SHP77 (cell line): ENCODE results near the gene MSLN.

Experiments
- DNase-seq, 2 experiments: peaks; one replicate each; lab custom pipeline; 2025; lab: John Stamatoyannopoulos, UW

The MSLN gene

DNA sequence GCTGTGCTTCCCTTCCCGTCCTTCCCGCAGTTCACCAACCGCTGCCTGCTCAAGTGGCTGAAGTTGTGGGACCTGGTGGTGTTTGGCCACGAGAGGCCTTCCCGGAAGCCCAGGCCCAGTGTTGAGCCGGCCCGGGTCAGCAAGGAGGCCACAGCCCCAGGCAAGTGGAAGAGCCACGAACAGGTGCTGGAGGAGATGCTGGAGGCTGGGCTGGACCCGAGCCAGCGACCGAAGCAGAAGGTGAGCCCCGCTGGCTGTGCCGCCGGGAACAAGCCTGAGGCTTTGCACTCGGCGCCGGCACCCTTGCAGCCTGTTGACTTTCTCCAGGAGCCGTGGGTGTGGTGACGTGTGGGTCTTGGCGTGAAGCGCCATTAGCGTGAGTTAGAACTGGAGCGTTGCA lies 30.6 kb downstream of the MSLN start:
- no peak for DNase-seq

DNA sequence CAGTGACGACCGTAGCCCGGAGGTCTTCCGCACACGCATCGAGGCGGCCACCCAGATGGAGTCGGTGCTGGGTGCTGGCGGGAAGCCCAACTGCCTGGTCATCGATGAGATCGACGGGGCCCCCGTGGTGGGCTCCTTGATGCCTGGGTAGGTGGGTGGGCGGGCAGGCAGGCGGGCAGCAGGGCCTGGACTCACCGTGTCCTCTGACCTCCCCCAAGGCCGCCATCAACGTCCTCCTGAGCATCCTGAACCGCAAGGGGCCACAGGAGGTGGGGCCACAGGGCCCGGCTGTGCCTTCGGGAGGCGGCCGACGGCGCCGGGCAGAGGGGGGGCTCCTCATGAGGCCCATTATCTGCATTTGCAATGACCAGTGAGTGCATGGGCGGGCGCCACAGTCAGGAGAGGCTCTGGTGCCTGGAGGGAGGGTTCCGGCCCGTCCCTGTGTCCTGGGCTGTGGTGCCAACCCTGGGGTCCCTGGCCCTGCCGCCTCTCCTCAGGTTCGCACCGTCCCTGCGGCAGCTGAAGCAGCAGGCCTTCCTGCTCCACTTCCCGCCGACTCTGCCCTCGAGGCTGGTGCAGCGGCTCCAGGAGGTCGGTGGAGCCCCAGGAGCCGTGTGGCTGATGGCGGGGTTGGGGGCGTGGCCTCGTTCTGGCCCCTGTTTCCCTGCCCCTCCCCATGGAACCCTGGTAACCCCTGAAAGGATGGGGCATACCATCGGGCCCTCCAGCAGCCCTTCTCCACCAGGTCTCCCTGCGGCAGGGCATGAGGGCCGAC lies 31.9 kb downstream of the MSLN start:
- DNase-seq = no peak

DNA sequence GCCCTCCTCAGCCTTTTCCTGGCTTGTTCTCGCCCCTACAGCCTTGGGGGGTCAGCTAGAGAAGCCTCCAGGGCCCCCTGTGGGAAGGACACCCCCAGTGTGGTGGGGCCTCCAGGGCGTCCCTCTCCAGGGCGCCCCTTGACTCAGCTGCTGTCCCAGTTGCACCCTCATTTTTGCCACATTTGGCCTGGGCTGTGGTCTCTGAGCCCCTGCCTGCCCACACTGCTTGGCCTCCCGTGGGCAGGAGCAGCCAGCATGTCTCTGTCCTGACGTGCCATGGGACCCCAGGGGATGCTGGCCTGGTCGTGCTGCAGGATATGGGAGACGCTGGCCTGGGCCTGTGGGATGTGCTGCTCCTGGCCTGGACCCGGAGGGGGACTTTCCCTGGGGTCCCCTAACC lies 32.9 kb downstream of the MSLN start:
- DNase-seq = no peak

DNA sequence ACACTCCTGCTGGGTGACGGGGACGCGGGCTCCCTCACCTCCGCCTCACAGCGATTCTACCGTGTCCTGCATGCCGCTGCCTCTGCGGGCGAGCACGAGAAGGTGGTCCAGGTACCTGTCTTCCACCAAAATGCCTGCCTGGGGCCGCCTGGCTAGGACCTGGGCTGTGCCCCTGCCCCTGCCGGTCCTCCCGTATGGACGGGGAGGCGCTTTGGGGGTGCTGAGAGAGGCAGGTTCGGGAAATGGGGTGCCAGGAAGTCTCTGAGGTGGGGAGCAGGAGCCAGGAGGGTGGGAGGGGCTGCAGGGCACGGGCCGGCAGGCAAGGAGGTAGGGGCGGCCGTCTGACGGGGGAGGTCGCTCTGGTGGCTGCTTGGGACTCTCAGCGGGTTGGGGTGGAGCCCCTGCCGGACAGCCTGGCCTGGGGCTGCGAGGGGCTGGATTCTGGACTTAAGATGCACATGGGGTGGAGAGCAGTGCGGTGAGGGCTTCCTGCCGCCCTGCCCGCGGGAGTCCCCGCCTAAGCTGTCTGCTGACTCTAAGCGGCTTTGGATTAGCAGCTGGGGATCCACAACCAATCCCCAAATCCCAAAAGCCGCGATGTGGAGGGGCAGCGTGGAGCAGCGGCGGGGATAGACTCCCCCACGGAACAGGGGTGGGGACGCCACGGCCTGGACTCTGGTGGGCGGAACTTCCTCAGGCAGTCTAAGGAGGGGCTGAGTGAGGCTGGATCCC lies 33.7 kb downstream of the MSLN start:
- DNase-seq = no peak

DNA sequence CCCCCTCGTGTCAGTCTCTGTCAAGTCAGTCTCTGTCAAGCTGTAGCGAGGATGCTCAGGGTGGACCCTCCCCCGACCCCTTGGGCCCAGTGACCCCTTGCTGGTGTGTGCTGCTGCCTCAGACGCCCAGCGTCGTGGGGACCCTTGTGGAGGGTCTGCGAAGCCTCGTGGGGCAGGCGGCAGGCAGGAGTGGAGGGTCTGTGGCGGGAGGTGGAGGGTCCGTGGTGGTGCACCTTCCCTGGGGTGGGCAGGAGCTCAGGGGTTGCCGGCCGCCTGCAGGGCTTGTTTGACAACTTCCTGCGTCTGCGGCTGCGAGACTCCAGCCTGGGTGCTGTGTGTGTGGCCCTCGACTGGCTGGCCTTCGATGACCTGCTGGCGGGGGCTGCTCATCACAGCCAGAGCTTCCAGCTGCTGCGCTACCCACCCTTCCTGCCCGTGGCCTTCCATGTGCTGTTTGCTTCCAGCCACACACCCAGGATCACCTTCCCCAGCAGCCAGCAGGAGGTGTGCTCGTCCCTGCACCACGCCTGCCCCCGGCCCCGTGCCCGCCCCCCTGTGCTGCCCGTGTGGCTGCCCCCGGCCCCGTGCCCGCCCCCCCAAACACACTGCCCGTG lies 34.4 kb downstream of the MSLN start:
- no peak for DNase-seq

DNA sequence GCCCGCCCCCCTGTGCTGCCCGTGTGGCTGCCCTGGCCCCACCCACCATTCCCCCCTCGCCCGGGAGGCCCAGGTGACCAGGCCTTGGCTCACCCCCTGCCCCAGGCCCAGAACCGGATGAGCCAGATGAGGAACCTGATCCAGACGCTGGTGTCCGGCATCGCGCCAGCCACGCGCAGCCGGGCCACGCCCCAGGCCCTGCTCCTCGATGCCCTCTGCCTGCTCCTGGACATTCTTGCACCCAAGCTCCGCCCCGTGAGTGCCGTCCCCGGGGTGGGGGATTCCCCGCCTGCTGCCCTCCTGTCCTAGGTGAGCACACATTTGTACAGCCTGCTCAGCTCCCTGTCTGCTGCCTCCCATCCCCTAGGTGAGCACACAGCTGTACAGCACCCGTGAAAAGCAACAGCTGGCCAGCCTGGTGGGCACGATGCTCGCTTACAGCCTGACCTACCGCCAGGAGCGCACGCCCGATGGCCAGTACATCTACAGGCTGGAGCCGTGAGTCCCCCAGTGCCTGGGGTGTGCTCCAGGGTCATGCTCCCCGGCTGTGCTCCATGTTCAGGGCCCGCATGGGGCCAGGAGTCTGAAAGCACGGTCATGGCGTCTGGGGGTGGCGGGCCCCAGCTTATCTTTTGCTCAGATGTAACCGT lies 35.2 kb downstream of the MSLN start:
- no peak for DNase-seq

DNA sequence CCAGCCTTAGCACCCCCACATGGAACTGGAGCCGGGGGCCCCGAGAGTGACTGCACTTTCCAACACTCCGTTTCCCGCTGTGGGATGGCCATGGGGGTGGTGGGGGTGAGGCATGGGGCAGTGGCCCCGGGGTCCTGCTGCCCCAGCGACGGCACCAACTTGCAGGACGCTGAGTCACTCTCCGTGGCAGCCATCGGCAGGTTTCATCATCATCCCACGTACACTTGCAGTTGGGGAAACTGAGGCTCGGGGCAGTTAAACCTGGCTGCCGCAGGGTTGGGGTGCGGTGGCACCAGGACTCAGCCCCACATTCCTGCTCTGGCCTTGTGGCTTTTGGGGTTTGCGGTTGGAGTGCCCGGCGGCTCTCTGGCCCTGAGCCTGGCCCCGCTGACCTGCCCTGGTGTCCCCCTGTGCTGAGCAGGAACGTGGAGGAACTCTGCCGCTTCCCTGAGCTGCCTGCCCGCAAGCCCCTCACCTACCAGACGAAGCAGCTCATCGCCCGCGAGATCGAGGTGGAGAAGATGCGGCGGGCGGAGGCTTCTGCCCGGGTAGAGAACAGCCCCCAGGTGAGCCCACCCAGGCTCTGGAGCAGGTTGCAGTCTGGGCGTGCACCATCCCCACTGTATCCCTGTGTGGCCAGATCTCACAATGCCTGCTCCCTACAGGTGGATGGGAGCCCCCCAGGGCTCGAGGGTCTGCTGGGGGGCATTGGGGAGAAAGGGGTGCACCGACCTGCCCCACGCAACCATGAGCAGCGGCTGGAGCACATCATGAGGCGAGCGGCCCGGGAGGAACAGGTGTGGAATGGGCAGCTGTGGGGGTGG lies 36.0 kb downstream of the MSLN start:
- no peak for DNase-seq

DNA sequence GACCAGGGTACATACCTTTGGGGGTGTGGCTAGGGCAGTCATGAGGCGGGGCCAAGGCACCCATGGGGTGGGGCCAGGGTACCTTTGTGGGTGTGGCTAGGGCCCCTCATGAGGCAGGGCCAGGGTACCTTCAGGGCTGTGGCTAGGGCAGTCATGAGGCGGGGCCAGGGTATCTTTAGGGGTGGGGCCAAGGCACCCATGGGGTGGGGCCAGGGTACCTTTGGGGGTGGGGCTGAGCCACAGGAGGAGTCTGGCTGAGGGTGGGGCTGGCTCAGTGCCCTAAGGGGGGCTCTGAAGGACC lies 36.5 kb downstream of the MSLN start:
- no peak for DNase-seq

DNA sequence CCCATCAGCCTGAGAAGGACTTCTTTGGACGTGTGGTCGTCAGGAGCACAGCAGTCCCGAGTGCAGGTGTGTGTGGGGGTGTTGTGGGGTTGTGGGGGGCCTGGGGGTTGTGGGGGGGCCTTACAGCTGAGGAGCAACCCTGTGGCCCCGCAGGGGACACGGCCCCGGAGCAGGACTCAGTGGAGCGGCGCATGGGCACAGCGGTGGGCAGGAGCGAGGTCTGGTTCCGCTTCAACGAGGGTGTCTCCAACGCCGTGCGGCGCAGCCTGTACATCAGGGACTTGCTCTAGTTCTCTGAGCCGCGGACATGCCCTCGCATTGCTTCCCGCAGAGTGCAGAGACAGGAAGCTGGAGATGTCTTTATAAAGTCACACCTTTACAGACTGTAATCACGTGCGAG lies 37.2 kb downstream of the MSLN start:
- no peak for DNase-seq

DNA sequence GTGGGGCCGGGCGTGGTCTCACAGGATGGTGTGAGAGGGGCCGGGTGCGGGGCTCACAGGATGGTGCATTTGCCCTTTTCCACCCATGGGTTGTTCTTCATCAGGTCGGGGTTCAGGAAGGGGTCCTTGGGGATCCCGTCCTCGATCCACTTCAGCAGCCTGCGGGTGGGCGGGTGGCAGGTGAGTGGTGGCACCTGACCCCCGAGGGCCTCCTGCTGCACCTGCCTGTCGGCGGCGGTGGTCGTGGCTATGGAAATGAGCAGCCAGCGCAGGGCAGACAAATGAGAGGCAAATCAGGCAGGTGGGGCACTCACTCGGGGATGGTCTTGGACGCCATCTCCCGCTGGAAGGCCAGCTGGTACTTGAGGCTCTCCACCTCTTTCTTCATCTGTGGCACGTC lies 38.1 kb downstream of the MSLN start:
- no peak for DNase-seq

DNA sequence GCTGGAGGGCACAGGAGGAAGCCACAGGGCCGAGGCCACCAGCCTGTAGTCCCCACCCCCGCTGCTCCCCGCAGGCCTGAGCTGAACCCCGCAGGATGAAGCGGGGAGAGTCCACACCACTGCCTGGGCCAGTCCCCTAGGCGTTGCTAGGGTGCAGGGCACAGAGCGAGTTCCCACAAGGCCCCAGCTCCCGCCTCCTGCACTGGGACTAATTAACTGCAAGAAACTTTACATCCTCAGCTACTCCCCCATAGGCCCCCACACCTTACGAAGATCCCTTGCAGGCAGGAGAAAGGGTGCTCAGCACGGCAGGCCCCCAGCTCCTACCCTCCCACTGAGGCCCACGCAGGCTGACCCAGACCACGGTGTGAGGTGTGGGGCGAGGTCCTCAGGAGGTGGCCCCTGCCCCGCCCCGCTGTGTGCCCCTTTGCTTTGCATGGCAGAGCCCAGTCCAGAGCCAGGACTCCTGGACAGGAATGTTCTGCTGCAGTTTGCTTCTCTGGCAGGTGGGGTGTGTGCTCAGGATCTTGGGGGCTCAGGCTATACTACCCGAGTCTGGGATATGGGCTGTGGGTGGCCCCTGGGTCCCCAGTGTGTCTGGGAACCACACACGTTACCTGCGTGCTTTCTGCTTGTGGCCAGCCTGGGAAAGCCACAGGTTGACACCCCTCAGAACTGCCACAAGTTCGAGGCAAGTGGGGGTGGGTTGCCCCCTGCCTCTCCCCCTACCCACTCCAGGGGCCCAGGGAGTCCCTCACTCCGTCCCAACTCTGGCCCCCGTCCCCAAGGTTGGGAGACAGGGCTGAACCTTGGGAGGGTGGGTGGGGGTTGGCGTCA lies 38.8 kb downstream of the MSLN start:
- no peak for DNase-seq

DNA sequence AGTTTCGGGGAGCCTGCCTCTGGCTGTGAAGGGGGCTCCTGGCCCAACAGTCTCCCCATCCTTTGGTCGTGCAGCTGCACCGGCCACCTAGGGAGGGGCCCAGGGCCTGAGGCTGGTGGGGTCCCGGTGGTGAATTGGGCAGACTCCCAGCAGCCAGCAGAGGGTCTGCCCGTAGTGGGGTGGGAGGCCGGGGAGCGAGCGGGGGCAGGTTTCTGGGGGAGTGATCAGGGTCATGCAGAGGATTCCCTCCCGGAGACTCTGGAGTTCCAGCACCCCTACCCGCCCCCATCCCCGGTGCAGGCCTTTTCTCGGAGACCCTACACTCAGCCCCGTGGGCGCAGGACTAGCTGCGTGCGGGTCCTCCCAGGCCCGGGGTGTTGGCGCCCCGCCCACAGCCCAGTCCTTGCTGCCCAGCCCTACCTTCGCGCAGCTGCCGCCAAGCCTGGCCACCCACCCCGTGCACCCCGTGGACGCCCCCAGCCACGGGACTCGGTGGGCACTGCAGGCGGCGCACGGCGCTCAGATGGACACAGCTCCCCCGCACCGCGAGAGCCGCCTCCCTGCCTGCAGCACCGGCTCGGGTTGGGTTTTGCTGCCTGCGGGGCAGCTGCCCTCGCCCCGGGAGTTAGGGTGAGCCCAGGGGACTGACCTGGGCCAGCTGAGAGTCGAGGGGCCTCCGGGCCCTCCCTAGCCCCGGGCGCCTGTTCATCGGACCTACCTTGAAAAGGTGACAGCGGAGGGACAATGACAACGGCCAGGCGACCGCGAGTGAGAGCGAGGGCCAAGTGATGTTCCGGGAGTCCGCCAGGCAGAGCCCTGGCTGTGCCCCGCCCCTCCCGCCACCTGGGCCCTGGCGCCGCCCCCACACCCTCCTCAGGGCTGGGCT lies 39.7 kb downstream of the MSLN start, which contains the start of gene GNG13:
Gene GNG13, minus strand, starts transcription at position 787 of the 886 bp plus-strand sequence. CDS start 1,657 bp downstream, outside the sequence.
- no peak for DNase-seq

DNA sequence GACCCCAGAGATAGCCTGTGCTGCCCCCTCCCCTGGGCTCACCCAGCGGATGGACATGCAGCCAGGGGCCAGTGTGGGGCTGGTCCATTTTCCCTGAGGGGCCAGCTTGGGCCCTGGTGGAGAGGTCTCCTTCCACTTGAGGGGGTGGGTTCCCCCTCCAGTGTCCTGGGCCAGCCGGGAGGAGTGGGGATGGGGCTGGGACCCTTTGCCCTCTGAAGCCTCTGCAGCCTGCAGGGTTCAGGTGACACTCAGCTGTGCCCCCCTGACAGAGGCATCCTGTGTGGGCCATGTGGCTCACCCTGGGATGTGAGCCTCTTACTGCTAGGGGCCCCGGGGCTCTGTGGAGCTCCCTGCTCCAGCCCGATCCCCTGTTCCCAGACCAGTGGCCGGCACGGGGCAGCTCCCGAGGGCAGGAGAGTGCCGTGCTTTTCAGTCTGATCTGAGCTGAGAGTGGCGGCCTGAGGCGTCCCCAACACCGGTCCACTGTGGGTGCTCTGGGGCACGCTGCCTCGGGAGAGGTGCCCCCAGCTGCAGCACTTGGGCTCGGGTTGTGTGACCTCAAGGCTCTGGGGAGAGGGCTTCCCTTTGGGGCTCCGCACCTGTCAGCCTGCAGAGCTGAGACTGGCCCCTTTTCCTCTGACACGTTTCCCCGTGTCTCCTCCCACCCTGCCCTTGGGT lies 40.4 kb downstream of the MSLN start:
- no peak for DNase-seq

DNA sequence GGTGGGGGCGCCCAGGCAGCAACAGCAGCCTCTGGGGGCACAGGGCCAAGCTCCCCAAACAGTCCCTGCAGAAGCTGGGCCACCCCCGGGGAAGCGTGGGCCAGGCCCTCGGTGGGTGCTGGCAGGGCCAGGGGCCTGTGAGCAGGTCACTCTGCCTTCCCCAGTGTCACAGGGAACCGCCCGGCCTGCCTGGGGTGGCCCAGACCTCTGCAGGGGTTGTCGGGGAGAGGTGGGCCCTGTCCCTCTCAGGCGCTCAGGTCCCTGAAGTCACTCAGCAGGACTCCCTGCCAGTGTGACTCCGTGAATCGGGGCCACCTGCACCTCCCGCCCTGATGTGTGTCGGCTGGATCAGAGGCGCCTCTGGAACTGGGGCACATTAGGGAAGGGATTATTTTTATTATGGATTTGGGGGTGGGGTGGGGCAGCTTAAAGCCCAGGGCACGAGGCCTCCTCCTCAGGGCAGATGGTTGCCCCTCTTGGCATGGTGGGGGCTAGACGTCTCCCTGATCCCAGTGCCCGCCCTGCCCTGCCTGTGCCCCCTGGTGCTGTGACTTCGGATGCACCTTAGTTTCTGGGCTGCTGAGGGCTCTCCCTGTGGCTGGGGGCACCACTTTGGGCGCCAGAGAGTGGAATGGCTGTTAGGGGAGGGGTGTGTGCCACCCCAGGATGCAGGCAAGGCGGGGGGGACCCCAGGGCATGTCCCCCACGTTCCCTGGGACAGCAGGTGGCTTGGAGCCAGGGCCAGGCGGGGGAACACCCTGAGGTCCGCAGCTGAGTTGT lies 41.2 kb downstream of the MSLN start:
- no peak for DNase-seq

DNA sequence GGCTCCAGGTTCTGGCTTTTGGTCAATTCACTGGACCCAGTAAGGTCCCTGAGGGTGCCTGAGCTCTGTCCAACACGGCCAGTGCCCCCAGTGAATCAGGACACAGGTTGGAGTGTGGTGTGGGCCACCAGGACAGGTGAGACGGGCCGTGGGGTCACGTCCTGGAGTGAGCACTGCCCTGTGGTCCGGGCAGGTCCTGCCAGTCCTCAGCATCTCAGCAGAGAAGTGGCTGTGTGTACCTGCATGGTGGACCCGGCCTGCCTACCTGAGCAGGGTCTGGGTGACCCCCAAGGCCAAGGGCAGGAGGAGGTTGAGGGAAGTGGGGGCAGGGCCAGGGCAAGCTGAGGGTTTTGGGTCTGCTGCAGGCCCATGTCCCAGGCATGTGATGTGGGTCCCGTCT lies 41.9 kb downstream of the MSLN start:
- no peak for DNase-seq

DNA sequence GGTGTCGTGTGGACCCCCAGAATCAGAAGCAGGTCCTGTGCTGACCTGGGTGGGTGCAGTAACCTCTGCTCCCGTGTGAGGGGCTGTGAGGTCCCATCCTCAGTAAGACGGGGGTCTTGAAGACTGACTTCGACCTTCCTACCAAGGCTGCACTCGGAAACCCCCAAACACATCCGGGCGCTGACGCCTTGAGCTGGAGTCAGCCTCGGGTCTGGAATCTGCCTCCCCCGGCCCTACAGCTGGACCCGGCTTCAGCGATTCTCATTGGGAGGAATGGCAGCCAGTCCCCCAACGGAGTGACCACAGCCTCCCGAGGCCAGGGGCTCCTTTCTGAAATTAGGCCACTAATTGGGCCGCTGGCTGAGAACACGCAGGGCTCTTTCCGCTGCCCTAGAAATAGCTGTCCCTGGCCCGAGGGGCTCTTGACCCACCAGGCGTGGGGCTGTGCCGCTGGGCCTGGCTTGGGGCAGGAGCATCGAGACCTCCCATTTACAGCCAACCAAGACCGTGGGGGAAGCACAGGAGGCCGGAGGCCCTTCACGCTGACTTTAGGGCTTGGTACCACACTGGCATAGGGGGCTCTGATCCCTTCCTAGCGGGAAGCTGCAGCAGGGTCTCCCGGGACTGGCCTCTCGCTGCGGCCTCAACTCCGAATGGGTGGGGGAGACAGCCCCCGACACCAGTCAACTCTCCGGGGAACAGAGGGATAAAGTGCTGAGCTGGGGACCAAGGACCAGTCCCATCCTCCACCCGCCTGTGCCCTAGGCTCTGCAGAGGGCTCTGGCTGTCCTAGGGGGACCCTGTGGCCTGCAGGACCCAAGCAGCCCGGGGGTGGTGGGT lies 42.6 kb downstream of the MSLN start:
- DNase-seq = no peak

DNA sequence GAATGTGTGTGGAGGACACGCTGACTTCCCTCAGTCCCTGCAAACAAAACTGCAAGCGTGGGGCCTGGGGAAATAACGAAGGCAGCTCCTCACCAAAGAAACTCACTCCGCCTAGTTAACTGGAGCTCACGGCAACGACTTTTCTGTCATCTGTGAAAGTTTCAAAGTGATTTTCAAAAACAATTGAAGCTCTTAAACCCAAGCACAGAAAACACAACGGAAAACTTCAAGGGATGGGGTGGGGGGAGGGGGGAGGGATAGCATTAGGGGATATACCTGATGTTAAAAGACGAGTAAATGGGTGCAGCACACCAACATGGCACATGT lies 43.2 kb downstream of the MSLN start:
- DNase-seq = no peak
